Measurements from ENCODE around the gene CFAP73.
"Not testable (repeated sequence)": the region's sequence is repeated elsewhere in the genome, so short reads cannot be mapped to it uniquely, and the experiment has no call there.

Gene CFAP73

GRCh38 chr12:113196582-113196981 is 47.1 kb downstream of the CFAP73 start:
- no peak for DNase-seq

GRCh38 chr12:113196990-113197389 is 47.5 kb downstream of the CFAP73 start:
- DNase-seq, result peak; percentile 70

DNA sequence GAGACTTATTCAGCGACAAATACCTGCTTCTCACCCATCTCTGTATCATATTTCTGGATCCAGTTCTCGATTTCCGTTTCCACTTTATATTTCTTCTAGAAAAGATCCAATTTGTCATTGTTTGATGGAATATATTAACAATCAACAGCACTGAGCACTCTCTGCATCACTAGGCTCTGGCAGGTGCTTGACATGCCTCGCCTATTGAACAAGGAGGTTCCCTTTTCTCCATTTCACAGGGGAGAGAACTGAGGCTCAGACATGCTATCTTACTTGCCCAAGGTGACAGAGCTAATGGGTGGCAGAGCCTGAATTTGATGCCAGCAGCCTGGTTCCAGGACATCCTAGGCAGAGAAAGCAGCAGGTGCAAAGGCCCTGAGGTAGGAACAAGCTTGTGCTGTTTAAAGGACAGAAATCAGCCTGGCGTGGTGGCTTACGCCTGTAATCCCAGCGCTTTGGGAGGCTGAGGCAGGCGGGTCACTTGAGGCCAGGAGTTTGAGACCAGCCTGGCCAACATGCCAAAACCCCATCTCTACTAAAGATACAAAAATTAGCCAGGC is 48.1 kb downstream of the CFAP73 start:
- DNase-seq, result no peak

DNA sequence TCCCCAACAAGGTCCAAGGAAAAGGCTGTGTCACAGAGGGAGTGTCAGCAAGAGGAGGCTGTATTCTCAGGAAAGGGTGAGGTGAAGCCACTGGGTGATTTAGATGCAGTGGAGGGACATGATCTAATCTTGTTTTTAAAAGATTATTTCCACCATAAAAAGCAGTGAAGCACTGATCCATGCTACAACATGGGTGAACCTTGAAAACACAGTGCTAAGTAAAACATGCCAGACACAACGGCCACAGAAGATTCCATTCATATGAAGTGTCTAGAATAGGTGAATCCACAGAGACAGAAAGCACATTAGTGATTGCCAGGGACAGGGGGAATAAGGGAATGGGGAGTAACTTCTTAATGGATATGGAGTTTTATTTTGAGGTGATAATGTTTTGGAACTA is 48.8 kb downstream of the CFAP73 start:
- DNase-seq, result no peak

GRCh38 chr12:113200021-113200797 is 50.7 kb downstream of the CFAP73 start:
- no peak for DNase-seq

- DNase-seq, result no peak
Observed at GRCh38 chr12:113201187-113202177, 52.0 kb downstream of the CFAP73 start.

DNA sequence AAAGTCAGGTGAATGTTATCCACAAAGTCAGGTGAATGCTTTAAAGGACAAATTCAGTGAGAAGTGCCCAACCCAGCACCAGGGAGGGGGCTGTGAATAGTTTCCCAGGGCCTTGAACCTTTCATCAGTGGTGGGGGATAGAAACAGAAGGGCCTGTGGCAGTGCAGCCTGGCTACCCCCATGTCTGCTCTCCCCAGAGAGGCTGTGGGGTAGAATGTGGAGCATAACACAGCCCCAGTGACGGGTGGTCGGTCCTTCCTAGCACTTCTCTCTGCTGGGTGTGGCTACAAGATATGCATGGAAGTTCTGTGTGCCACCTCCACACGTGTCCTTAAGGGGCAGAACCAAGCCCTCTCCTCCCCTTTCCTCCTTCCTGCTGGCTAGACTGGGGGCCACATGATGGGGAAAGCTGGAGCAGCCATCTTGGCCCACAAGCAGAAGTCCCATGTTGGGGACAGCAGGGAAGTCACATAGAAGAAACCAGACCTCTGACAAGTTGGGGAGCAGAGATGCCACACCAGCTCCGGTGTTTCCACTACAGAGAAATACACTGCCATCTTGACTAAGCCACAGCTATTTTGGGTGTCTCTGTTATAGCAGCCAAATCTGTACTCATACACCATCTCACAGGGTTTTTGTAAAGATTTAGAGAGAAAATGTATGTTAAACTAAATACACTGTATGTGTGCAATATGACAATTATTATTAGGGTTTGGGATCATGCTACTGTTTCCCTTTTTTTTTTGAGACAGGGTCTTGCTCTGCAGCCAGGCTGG is 53.0 kb downstream of the CFAP73 start:
- no peak for DNase-seq

DNA sequence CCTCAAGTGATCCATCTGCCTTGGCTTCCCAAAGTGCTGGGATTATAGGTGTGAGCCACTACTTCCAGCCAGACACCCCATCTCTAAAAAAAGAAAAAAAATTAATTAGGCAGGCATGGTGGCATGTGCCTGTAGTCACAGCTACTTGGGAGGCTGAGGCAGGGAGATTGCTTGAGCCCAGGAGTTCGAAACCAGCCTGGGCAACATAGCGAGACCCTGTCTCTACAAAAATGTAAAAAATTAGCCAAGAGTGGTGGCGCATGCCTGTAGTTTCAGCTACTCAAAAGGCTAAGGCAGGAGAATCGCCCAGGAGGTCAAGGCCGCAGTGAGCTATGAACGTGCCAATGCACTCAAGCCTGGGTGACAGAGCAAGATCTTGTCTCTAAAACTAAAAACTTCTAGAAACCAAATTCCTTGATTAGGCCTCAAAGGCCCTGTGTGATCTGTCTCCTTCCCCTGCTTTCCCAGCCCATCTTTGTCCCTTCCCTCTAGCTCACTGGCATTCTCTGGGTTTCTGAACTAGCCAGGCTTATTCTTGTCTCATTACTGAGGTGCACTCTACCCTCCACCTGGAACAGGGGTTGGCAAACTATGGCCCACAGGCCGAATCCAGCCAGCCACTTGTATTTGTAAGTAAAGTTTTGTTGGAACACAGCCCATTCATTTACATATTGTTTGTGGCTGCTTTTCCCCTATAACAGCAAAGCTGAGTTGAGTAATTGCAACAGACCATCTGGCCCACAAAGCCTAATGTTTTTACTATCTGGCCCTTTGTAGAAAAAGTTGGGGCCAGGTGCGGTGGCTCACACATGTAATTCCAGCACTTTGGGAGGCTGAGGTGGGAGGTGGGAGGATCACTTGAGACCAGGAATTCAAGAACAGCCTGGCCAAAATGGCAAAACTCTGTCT is 54.6 kb downstream of the CFAP73 start:
- DNase-seq, result no peak

DNA sequence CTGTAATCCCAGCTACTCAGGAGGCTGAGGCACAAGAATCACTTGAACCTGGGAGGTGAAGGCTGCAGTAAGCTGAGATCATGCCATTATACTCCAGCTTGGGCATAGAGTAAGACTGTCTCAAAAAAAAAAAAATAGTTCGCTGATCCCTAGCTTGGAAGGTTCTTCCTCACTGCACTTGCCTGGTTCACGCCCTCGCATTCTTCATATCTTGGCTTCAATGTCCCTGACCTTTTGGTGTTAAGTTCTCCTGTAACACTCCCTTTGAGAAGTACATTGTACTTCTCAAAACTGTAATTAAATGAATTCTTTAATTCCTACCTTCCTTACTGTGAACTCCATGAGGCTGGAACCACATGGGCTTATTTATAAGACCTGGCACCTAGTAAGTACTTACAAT is 55.3 kb downstream of the CFAP73 start:
- DNase-seq, result no peak

DNA sequence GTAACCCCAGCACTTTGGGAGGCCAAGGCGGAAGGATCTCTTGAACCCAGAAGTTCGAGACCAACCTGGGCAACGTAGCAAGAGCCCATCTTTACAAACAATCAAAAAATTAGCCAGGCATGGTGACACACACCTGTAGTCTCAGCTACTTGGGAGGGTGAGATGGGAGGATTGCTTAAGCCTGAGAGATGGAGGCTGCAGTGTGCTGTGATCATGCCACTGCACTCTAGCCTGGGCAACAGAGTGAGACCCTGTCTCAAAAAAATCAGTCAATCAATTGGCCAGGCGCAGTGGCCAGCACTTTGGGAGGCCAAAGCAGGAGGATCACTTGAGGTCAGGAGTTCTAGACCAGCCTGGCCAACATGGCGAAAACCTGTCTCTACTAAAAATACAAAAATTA is 57.3 kb downstream of the CFAP73 start:
- not testable (repeated sequence) for DNase-seq

- no peak for DNase-seq
Observed at GRCh38 chr12:113207613-113208040, 58.1 kb downstream of the CFAP73 start.

DNA sequence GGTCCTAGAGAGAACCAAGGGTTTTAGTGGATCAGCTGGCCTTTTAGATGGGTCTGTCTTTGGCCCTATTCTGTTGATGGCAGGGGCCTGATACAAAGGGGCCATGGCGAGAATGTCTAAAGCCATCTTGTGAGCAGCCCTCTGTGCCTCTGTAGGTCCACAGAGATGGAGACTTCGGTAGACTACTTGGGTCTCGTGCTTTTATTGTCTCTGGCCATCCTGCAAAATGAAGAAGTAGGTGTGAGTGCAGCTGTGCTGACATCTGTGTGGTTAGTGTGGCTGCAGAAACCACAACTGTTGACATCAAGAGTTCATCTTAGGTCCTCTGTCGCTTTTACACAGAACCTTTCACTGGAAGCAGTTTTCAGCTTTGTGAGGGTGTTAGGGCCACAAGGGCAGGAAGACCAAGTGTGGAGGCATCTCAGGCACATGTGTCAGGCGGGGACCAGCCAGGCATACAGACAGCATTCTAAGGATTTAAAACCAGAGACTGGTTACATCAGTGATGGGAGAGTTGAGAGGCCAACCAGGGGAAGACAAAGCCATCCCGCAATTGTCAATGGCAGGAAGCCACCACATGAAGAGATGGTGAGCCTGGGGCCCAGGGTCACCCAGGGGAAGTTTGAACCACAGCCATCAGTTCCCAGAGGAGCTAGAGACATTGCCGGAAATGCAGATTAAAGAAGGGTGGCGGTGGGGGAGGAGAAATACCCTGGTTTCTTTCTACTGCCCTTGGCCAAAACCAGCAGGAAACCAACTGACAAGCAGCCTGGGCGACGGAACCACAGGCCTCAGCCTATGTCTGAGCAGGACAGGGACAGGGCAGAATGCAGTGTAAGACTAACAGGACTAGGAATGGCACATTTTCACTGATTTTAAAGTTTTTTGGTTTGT is 58.8 kb downstream of the CFAP73 start:
- DNase-seq, result no peak

Data from DMS153 (cell line).